ENCODE measurements around the gene BCAS1.

DNA sequence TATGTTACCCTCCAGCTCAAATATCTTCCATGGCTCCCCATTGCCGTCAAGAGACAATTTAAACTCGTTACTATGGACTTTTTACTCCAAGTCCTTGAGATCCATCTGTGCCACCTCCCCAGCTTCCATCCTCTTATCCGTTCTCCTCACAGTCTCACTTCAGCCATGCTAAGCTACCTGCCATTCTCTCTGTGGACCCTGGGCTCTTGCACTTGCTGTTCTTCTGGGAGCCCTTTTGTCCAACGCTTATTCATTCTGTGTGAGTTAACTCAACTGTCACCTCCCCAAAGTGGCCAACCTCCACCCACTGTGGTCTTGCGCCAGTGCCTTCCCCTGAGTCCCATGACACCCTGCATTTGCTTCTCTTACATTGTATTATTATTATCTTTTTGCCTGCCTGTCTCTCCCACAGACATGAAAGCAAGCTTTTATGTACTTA is 132.4 kb downstream of the BCAS1 start:
- TF ChIP-seq POLR2A (IDR thresholded peaks at IDR 0.05; ENCODE audit: low read length): no peak
- no peak for TF ChIP-seq GATA1 (IDR thresholded peaks at IDR 0.05; ENCODE audit: low read depth, low read length)

All from erythroblast (primary cell).